Neural progenitor cell (in vitro differentiated cells): ENCODE data around the gene TEKT1. TPM values are rescaled to one million over a fixed set of nuclear protein-coding genes. Genes with fewer than 3 reads are reported as not detected.

Experiments
- DNase-seq: peaks from one replicate; pipeline ENCODE4 v3.0.0-alpha.2; 2016; ENCODE audit warnings: low spot score
- H2AFZ ChIP-seq: fragments of 200-600 bp; sonication (generic); replicated peaks from 2 replicates; pipeline ENCODE4 v1.6.1; 2016; ENCODE audit warnings: antibody characterized with exemption
- H3F3A ChIP-seq: fragments of 200-600 bp; sonication (generic); 2 replicates; pipeline ENCODE4 v1.6.1; 2016; ENCODE audit warnings: antibody characterized with exemption, low read depth
- H3K27ac ChIP-seq: fragments of 200-600 bp; sonication (generic); 2 replicates; pipeline ENCODE4 v1.5.1; 2016; ENCODE audit warnings: mild to moderate bottlenecking
- H3K27me3 ChIP-seq: fragments of 200-600 bp; sonication (generic); 2 replicates; pipeline ENCODE4 v1.6.1; 2016; ENCODE audit warnings: mild to moderate bottlenecking, moderate library complexity
- H3K36me3 ChIP-seq: fragments of 200-600 bp; sonication (generic); 2 replicates; pipeline ENCODE4 v1.5.1; 2016
- H3K4me1 ChIP-seq: fragments of 200-600 bp; sonication (generic); 2 replicates; pipeline ENCODE4 v1.6.1; 2016; ENCODE audit warnings: mixed run types
- H3K4me2 ChIP-seq: fragments of 200-600 bp; sonication (generic); 2 replicates; pipeline ENCODE4 v1.6.1; 2016
- H3K4me3 ChIP-seq: fragments of 200-600 bp; sonication (generic); 2 replicates; pipeline ENCODE4 v1.5.1; 2016
- H3K79me2 ChIP-seq: fragments of 200-600 bp; sonication (generic); 2 replicates; pipeline ENCODE4 v1.6.1; 2016; ENCODE audit warnings: low read depth
- H3K9ac ChIP-seq: fragments of 200-600 bp; sonication (generic); 2 replicates; pipeline ENCODE4 v1.6.1; 2016
- H3K9me3 ChIP-seq: fragments of 200-600 bp; sonication (generic); 2 replicates; pipeline ENCODE4 v1.5.1; 2016; ENCODE audit warnings: low read depth
- H4K20me1 ChIP-seq: fragments of 200-600 bp; sonication (generic); 2 replicates; pipeline ENCODE4 v1.6.1; 2016; ENCODE audit warnings: low read depth
- H3K27ac Mint-ChIP-seq: 3 replicates; pipeline ENCODE4 v1.8.0; 2021; ENCODE audit warnings: mixed read lengths
- H3K27me3 Mint-ChIP-seq: 2 replicates; pipeline ENCODE4 v1.8.0; 2022; ENCODE audit warnings: low read depth, mild to moderate bottlenecking, inconsistent platforms, moderate library complexity, mixed read lengths; ENCODE audit not compliant: insufficient read depth
- H3K36me3 Mint-ChIP-seq: 3 replicates; pipeline ENCODE4 v1.8.0; 2021; ENCODE audit warnings: mixed read lengths
- H3K4me1 Mint-ChIP-seq: 3 replicates; pipeline ENCODE4 v1.8.0; 2021; ENCODE audit warnings: mixed read lengths
- H3K4me3 Mint-ChIP-seq: 3 replicates; pipeline ENCODE4 v1.8.0; 2021; ENCODE audit warnings: mild to moderate bottlenecking, moderate library complexity, mixed read lengths
- H3K9me3 Mint-ChIP-seq: 3 replicates; pipeline ENCODE4 v1.8.0; 2020; ENCODE audit warnings: mixed read lengths
- EZH2 ChIP-seq: fragments of 200-600 bp; sonication (generic); IDR thresholded peaks from 2 replicates; pipeline ENCODE4 v1.6.1; 2017; ENCODE audit warnings: antibody characterized with exemption, mild to moderate bottlenecking, moderate library complexity
- EZH2phosphoT487 ChIP-seq: fragments of 200-600 bp; sonication (generic); IDR thresholded peaks from 2 replicates; pipeline ENCODE4 v1.6.1; 2017; ENCODE audit warnings: antibody characterized with exemption
- total RNA-seq: library from RNA; depleted of rRNA; stranded (reverse); fragments of >200 nt; gene quantifications from 2 replicates; pipeline ENCODE4 v1.2.3, GENCODE V29; 2015; ENCODE audit warnings: low replicate concordance
- TF ChIP-seq, protein P1 (sequence below): fragments of 200-600 bp; sonication (generic); IDR thresholded peaks from 2 replicates; pipeline ENCODE4 v1.5.1; 2017; ENCODE audit warnings: antibody characterized with exemption, mild to moderate bottlenecking

TEKT1 gene
- total RNA-seq, 1 donor from 2014 or later, result not detected

DNA sequence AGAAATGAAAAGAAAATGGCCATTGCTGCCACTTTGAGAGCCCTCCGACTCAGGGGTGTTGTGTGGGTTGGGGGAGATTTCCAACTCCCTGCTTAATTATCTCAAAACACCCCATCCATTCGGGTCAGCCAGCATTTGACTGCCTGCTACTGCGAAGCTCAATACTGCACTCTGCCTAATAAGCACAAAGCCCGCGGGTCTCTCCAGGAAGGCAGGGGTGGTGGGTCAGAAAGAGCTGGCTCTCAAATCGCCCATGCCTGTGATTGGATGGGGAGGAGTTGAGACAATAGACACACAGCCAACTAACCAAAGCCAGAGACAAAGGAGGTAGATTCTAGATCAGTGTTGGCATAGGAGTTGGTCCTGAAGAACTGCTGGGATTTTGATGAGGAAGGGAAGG lies 78.0 kb downstream of the TEKT1 start:
- no peaks in the 10 kb centered on the region for H3K36me3 Mint-ChIP-seq
- H3K4me1 ChIP-seq, result peaks cover 20% of the 10 kb centered on the region
- no peak overlapping the region for H3K4me3 ChIP-seq
- DNase-seq, result peak; percentile 61
- H3F3A ChIP-seq, result peaks cover 8% of the 10 kb centered on the region
- TF ChIP-seq EZH2phosphoT487 (no peak), EZH2 (no peak)
- TF ChIP-seq, protein P1, sequence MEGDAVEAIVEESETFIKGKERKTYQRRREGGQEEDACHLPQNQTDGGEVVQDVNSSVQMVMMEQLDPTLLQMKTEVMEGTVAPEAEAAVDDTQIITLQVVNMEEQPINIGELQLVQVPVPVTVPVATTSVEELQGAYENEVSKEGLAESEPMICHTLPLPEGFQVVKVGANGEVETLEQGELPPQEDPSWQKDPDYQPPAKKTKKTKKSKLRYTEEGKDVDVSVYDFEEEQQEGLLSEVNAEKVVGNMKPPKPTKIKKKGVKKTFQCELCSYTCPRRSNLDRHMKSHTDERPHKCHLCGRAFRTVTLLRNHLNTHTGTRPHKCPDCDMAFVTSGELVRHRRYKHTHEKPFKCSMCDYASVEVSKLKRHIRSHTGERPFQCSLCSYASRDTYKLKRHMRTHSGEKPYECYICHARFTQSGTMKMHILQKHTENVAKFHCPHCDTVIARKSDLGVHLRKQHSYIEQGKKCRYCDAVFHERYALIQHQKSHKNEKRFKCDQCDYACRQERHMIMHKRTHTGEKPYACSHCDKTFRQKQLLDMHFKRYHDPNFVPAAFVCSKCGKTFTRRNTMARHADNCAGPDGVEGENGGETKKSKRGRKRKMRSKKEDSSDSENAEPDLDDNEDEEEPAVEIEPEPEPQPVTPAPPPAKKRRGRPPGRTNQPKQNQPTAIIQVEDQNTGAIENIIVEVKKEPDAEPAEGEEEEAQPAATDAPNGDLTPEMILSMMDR, result no peak
- no peaks in the 10 kb centered on the region for H3K9me3 ChIP-seq
- peaks cover 27% of the 10 kb centered on the region for H3K4me1 Mint-ChIP-seq
- peak overlapping the region; percentile 89 for H3K27ac Mint-ChIP-seq
- peak overlapping the region; percentile 17 for H2AFZ ChIP-seq
- H3K27me3 ChIP-seq, result no peaks in the 10 kb centered on the region
- H4K20me1 ChIP-seq, result no peaks in the 10 kb centered on the region
- H3K27ac ChIP-seq, result no peak overlapping the region
- H3K36me3 ChIP-seq, result no peaks in the 10 kb centered on the region
- no peaks in the 10 kb centered on the region for H3K79me2 ChIP-seq
- H3K27me3 Mint-ChIP-seq, result peaks cover 8% of the 10 kb centered on the region
- H3K4me3 Mint-ChIP-seq, result peak overlapping the region; percentile 57
- no peaks in the 10 kb centered on the region for H3K9me3 Mint-ChIP-seq
- no peak overlapping the region for H3K9ac ChIP-seq
- H3K4me2 ChIP-seq, result no peak overlapping the region

DNA sequence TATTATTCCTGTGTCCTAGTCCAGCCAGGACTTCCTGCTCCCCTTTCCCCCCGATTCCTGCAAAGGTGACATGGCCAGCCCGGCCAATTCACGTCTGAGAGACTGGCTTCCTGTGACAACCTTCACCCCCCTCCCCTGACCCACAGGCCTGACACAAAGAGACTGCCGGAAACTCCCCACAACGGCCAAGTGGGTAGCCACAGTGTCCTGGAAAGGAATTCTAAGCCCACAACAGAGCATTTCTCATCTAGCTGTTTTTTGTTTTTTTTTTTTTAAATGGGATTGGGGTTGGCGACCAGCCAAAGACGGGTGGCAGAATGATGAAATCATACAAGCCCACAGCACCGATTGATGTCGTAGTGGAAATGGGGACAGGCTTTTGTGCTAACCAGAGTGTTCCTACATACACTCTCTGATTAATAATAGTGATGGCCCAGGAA lies 78.5 kb downstream of the TEKT1 start:
- H3K4me1 ChIP-seq, result peaks cover 20% of the 10 kb centered on the region
- H3K27me3 ChIP-seq, result no peaks in the 10 kb centered on the region
- peaks cover 27% of the 10 kb centered on the region for H3K4me1 Mint-ChIP-seq
- H3F3A ChIP-seq, result peaks cover 8% of the 10 kb centered on the region
- peaks cover 8% of the 10 kb centered on the region for H3K27me3 Mint-ChIP-seq
- no peaks in the 10 kb centered on the region for H4K20me1 ChIP-seq
- no peak overlapping the region for H3K27ac ChIP-seq
- peak; percentile 57 for DNase-seq
- H3K79me2 ChIP-seq, result no peaks in the 10 kb centered on the region
- no peaks in the 10 kb centered on the region for H3K9me3 Mint-ChIP-seq
- H3K27ac Mint-ChIP-seq, result peak overlapping the region; percentile 97
- H3K9me3 ChIP-seq, result no peaks in the 10 kb centered on the region
- no peaks in the 10 kb centered on the region for H3K36me3 Mint-ChIP-seq
- no peaks in the 10 kb centered on the region for H3K36me3 ChIP-seq
- H2AFZ ChIP-seq, result peak overlapping the region; percentile 38
- peak overlapping the region; percentile 50 for H3K4me3 Mint-ChIP-seq
- H3K9ac ChIP-seq, result no peak overlapping the region
- no peak overlapping the region for H3K4me2 ChIP-seq
- no peak overlapping the region for H3K4me3 ChIP-seq
- TF ChIP-seq EZH2phosphoT487 (no peak), EZH2 (no peak)
- TF ChIP-seq, protein P1, result no peak

DNA sequence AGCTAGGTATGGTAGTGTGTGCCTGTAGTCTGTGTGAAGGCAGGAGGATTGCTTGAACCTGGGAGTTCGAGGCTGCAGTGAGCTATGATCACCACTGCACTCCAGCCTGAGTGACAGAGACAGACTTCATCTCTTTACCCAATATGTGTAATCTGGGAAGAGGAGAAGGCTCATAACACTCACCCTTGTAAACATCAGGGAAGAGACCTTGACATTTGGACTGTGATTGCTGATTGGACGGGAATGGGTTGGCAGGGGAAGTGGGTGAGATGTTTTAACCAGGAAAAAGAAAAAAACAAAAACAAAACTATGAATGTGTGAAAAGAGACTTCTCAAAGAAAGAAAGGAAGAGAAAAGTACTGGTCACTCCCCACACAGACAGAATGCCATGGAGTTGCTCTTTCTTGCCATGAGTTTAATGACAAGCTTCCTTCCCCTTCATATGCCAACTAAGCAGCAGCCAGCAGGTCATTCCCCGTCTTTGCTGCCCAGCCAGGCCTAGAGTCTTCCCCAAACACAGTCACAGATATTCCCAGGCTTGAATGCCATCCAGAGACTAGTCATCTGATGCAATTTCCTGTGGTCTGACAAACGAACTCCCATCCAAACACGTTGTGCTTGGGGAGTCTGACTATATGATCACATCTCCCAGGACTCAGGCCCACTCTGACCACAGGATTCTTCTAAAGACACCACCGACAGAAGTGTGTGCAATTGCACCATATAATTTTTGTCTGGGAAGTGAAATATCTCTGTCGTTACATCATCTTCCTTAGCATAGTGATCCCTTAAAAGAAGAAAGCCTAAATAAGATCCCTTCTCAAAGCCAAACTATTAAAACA lies 79.2 kb downstream of the TEKT1 start:
- no peak overlapping the region for H3K4me3 ChIP-seq
- H3K4me1 Mint-ChIP-seq, result peaks cover 27% of the 10 kb centered on the region
- peaks cover 8% of the 10 kb centered on the region for H3F3A ChIP-seq
- no peak overlapping the region for H3K4me2 ChIP-seq
- H4K20me1 ChIP-seq, result no peaks in the 10 kb centered on the region
- DNase-seq, result no peak
- no peaks in the 10 kb centered on the region for H3K27me3 ChIP-seq
- peaks cover 20% of the 10 kb centered on the region for H3K4me1 ChIP-seq
- no peaks in the 10 kb centered on the region for H3K79me2 ChIP-seq
- peak overlapping the region; percentile 97 for H3K27ac Mint-ChIP-seq
- peak overlapping the region; percentile 38 for H2AFZ ChIP-seq
- no peak overlapping the region for H3K9ac ChIP-seq
- H3K36me3 ChIP-seq, result no peaks in the 10 kb centered on the region
- H3K36me3 Mint-ChIP-seq, result no peaks in the 10 kb centered on the region
- H3K9me3 ChIP-seq, result no peaks in the 10 kb centered on the region
- H3K4me3 Mint-ChIP-seq, result no peak overlapping the region
- H3K27me3 Mint-ChIP-seq, result peaks cover 8% of the 10 kb centered on the region
- H3K9me3 Mint-ChIP-seq, result no peaks in the 10 kb centered on the region
- TF ChIP-seq EZH2phosphoT487, result no peak
- TF ChIP-seq, protein P1, result no peak
- no peak for TF ChIP-seq EZH2
- H3K27ac ChIP-seq, result no peak overlapping the region
